ENCODE measurements around the gene RASAL1. TPM values are rescaled to one million over a fixed set of nuclear protein-coding genes. Genes with fewer than 3 reads are reported as not detected.

Gene RASAL1
- total and polyA plus RNA-seq, 7 donors, result 0.89 TPM; not detected in 6

GRCh38 chr12:113163030-113163360 is 27.4 kb upstream of the RASAL1 start:
- ATAC-seq, result no peak
- intact Hi-C loops (cut with DNase I), result no loop called here
- H3K9me3 ChIP-seq, result no peaks in the 10 kb centered on the region
- no peaks in the 10 kb centered on the region for H3K4me1 ChIP-seq
- H3K4me3 ChIP-seq, result no peak overlapping the region
- peaks cover 8 to 98% of the 10 kb centered on the region in 2 donors for H3K36me3 ChIP-seq (ENCODE audit: insufficient read depth in 1 of 2, low read depth in 1 of 2)
- H3K27me3 ChIP-seq (ENCODE audit: insufficient read depth in 3 of 3, low read length in 2 of 3), result peaks cover 0 to 2% (median 0%) of the 10 kb centered on the region in 3 donors
- no peak overlapping the region for H3K27ac ChIP-seq
- TF ChIP-seq, protein P1, sequence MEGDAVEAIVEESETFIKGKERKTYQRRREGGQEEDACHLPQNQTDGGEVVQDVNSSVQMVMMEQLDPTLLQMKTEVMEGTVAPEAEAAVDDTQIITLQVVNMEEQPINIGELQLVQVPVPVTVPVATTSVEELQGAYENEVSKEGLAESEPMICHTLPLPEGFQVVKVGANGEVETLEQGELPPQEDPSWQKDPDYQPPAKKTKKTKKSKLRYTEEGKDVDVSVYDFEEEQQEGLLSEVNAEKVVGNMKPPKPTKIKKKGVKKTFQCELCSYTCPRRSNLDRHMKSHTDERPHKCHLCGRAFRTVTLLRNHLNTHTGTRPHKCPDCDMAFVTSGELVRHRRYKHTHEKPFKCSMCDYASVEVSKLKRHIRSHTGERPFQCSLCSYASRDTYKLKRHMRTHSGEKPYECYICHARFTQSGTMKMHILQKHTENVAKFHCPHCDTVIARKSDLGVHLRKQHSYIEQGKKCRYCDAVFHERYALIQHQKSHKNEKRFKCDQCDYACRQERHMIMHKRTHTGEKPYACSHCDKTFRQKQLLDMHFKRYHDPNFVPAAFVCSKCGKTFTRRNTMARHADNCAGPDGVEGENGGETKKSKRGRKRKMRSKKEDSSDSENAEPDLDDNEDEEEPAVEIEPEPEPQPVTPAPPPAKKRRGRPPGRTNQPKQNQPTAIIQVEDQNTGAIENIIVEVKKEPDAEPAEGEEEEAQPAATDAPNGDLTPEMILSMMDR (IDR thresholded peaks at IDR 0.05), result no peak
- WGBS, 3 donors, result 87 to 92% (median 87%) methylated on average over 12 of the region's 12 CpGs
- no peak for DNase-seq

DNA sequence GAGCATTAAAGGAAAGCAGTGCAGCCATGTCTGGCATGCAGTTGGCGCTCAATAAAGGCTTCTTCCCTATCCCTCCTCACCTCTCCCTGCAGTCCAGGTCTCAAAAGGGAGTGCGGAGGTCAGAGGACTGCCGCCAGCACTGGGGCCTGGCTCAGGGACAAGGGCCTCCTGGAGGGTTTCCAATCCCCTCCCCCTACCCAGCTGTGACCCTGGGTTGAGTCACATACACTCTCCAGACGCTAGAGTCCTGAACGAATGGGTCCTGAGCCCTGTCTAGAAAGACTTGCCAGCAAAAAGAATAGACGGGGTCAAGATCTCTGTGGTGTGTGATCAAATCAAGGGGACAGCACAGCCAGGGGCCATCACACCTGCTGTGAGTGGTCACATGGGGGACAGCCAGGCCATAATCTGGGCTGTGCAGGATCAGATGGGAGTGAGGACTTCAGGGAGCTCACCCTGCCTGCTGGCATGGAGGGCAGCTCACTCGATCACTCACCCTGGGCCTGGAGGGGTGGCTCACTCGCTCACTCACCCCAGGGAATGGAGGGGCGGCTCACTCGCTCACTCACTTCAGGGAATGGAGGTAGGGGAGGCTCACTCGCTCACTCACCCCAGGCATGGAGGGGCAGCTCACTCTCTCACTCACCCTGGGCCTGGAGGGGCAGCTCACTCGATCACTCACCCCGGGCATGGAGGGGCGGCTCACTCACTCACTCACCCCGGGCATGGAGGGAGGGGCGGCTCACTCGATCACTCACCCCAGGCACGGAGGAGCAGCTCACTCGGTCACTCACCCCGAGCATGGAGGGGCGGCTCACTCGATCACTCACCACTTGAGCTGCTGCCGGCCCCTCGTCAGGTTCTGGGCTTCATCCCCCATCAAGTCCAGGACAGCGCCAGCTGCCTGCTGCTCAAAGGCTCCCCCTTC is 26.8 kb upstream of the RASAL1 start:
- WGBS, 3 donors, result 76 to 79% (median 79%) methylated on average over 20 to 25 of the region's 25 CpGs
- ATAC-seq (peak; percentile 27 to 51 (median 42)), DNase-seq (no peak)
- H3K9me3 ChIP-seq, result no peaks in the 10 kb centered on the region
- H3K4me3 ChIP-seq, result no peak overlapping the region
- TF ChIP-seq, protein P1 (IDR thresholded peaks at IDR 0.05), result no peak
- H3K27ac ChIP-seq, result no peak overlapping the region
- intact Hi-C loops (cut with DNase I), result no loop called here
- H3K27me3 ChIP-seq (ENCODE audit: insufficient read depth in 3 of 3, low read length in 2 of 3), result peaks cover 0 to 2% (median 0%) of the 10 kb centered on the region in 3 donors
- no peaks in the 10 kb centered on the region for H3K4me1 ChIP-seq
- H3K36me3 ChIP-seq (ENCODE audit: insufficient read depth in 1 of 2, low read depth in 1 of 2), result peaks cover 6 to 98% of the 10 kb centered on the region in 2 donors

DNA sequence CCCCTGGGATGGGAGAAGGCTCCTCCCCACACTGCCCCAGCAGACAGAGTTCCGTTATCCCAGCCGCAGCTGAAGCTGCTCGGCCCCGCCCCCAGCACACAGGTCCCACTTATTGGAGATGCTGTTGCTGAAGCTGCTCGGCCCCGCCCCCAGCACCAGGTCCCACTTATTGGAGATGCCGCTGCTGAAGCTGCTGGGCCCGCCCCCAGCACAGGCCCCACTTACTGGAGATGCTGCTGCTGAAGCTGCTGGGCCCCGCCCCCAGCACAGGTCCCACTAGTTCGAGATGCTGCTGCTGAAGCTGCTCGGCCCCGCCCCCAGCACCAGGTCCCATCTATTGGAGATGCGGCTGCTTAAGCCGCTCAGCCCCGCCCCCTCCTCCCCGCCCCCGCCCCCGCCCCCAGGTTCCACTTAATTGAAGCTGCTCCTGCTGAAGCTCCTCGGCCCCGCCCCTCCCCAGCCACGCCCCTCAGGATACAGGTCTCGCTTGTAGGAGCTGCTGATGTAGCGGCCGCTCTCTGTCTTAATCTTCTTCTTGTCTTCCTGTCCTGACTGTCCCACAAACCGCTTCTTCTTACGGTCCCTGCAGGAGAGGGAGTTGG is 26.0 kb upstream of the RASAL1 start:
- no peaks in the 10 kb centered on the region for H3K9me3 ChIP-seq
- no peak overlapping the region for H3K4me3 ChIP-seq
- 76 to 79% (median 77%) methylated on average over 25 to 26 of the region's 26 CpGs for WGBS, 3 donors
- ATAC-seq, result no peak
- no peak for DNase-seq
- intact Hi-C loops (cut with DNase I), result no loop called here
- H3K36me3 ChIP-seq (ENCODE audit: insufficient read depth in 1 of 2, low read depth in 1 of 2), result peaks cover 6 to 91% of the 10 kb centered on the region in 2 donors
- TF ChIP-seq, protein P1 (IDR thresholded peaks at IDR 0.05), result no peak
- no peaks in the 10 kb centered on the region for H3K4me1 ChIP-seq
- H3K27ac ChIP-seq, result no peak overlapping the region
- peaks cover 0 to 2% (median 0%) of the 10 kb centered on the region in 3 donors for H3K27me3 ChIP-seq (ENCODE audit: insufficient read depth in 3 of 3, low read length in 2 of 3)

DNA sequence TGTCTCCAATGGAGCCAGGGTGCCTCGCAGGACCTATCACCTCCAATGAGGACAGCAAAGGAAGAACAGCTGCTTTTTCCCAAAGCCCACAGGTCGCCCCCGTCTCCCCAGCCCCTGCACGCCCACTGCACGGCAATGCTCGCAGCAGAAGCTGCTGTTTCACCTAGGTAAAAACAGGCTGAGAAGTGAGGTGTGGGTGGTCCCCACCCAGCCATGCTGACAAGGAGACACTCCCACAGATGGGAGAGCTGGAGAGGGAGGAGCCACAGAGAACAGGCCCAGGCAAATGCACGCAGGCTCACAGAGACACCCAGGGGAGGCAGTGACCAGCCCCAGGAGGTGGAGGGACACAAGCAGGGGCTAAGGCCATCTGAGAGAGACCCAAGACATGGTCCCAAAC is 24.4 kb upstream of the RASAL1 start:
- DNase-seq (no peak), ATAC-seq (no peak)
- no peak overlapping the region for H3K4me3 ChIP-seq
- H3K9me3 ChIP-seq, result no peaks in the 10 kb centered on the region
- WGBS, 3 donors, result 95 to 96% (median 95%) methylated on average over 7 of the region's 7 CpGs
- H3K27me3 ChIP-seq (ENCODE audit: insufficient read depth in 3 of 3, low read length in 2 of 3), result peaks cover 0 to 13% (median 2%) of the 10 kb centered on the region in 3 donors
- intact Hi-C loops (cut with DNase I), result loop anchor here in 1 of 2 donors (10.0 kb wide), 1 partner anchor 105 kb away; the partner anchor contains the start of gene DTX1
- H3K27ac ChIP-seq, result no peak overlapping the region
- no peaks in the 10 kb centered on the region for H3K4me1 ChIP-seq
- TF ChIP-seq, protein P1 (IDR thresholded peaks at IDR 0.05), result no peak
- peaks cover 6 to 75% of the 10 kb centered on the region in 2 donors for H3K36me3 ChIP-seq (ENCODE audit: insufficient read depth in 1 of 2, low read depth in 1 of 2)

All from psoas muscle (tissue), 8 donors.